HepG2 (cell line): ENCODE measurements around the gene TTN. TPM values are rescaled to one million over a fixed set of nuclear protein-coding genes. Genes with fewer than 3 reads are reported as not detected.

Source experiments
- ATAC-seq: fragments of 200-7000 bp; cut with Tn5 transposase; 3 replicates; pipeline ENCODE4 v1.9.1; 2020; ENCODE audit warnings: mild to moderate bottlenecking, moderate library complexity
- BruUV-seq: library from RNA; stranded (reverse); fragments of 400-500 nt; replicated peaks from 2 replicates; lab custom pipeline; 2021; lab: Mats Ljungman, UMichigan
- CTCF ChIA-PET: fragments of 300-600 bp; formaldehyde crosslinking; extraction: SDS; loops from one replicate; lab custom pipeline; 2021; ENCODE audit warnings: low total read pairs, inconsistent platforms, low intra/inter-chr PET ratio; lab: Yijun Ruan, JAX
- POLR2A ChIA-PET: fragments of 350-600 bp; sonication (Branson Sonifier 250); formaldehyde crosslinking; loops from one replicate; lab custom pipeline; 2020; ENCODE audit warnings: antibody characterized with exemption, inconsistent platforms; lab: Yijun Ruan, JAX
- DNase-seq: peaks from one replicate; pipeline ENCODE4 v3.0.0-alpha.2; 2015; ENCODE audit warnings: low spot score
- FAIRE-seq: peaks from 3 replicates; lab custom pipeline; 2011; peaks lifted over from hg19 to GRCh38; lab: Jason Lieb, UNC
- H2AFZ ChIP-seq: one replicate; pipeline ENCODE4 v1.6.1; 2011; ENCODE audit warnings: low read length, inconsistent platforms
- H3K27ac ChIP-seq: fragments of 300-600 bp; 3 replicates; pipeline ENCODE4 v1.8.0; 2011; ENCODE audit warnings: mixed run types, mild to moderate bottlenecking, mixed read lengths, low read length, inconsistent platforms; ENCODE audit not compliant: insufficient read depth; ENCODE audit errors: extremely low read length
- H3K27me3 ChIP-seq, 2 experiments: fragments of 200-600 bp in 1 of 2; 2 replicates in 1 of 2; 3 replicates in 1 of 2; pipeline versions ENCODE4 v1.6.0 to v1.8.0; 2011; ENCODE audit warnings: low read length in 2 of 2, mild to moderate bottlenecking in 2 of 2, moderate library complexity in 2 of 2, inconsistent platforms in 1 of 2; ENCODE audit not compliant: insufficient read depth in 2 of 2, control insufficient read depth in 1 of 2
- H3K36me3 ChIP-seq, 2 experiments: fragments of 200-600 bp in 1 of 2; replicated peaks in 1 of 2; 2 replicates in 1 of 2; 3 replicates in 1 of 2; pipeline versions ENCODE4 v1.5.1 to v1.8.0; 2011; ENCODE audit warnings: low read length in 2 of 2, inconsistent platforms in 1 of 2; ENCODE audit not compliant: insufficient read depth in 2 of 2, control insufficient read depth in 1 of 2
- H3K4me1 ChIP-seq: 2 replicates; pipeline ENCODE4 v1.5.1; 2012; ENCODE audit warnings: low read length, inconsistent platforms; ENCODE audit not compliant: insufficient read depth
- H3K4me2 ChIP-seq: 2 replicates; pipeline ENCODE4 v1.6.0; 2011; ENCODE audit warnings: low read depth, low read length, inconsistent platforms
- H3K4me3 ChIP-seq, 3 experiments: fragments of 200-600 bp in 1 of 3; sonication (generic), shearing (Covaris generic) in 1 of 3; replicated peaks in 1 of 3; 2 replicates each; pipeline ENCODE4 v1.5.1; 2011 to 2016; ENCODE audit warnings: low read length in 3 of 3, inconsistent platforms in 2 of 3, low read depth in 2 of 3, mild to moderate bottlenecking in 2 of 3, control low read depth in 1 of 3, mixed read lengths in 1 of 3; ENCODE audit not compliant: insufficient read depth in 1 of 3
- H3K79me2 ChIP-seq: one replicate; pipeline ENCODE4 v1.6.1; 2011; ENCODE audit warnings: low read length, inconsistent platforms; ENCODE audit not compliant: insufficient read depth
- H3K9ac ChIP-seq: 2 replicates; pipeline ENCODE4 v1.6.0; 2011; ENCODE audit warnings: mild to moderate bottlenecking, low read depth, low read length, inconsistent platforms; ENCODE audit not compliant: insufficient read depth
- H3K9me3 ChIP-seq: 2 replicates; pipeline ENCODE4 v1.5.1; 2012; ENCODE audit warnings: mild to moderate bottlenecking, low read length
- H4K20me1 ChIP-seq: 2 replicates; pipeline ENCODE4 v1.6.0; 2011; ENCODE audit warnings: inconsistent platforms, mild to moderate bottlenecking, low read length, moderate library complexity; ENCODE audit not compliant: insufficient read depth
- CREB1 ChIP-seq, 2 experiments: fragments of 450-650 bp in 1 of 2; IDR thresholded peaks; 2 replicates each; pipeline ENCODE4 v1.6.1; 2016 to 2017; ENCODE audit warnings: control low read depth in 1 of 2, mild to moderate bottlenecking in 1 of 2, missing compliant biosample characterization in 1 of 2, missing genetic modification characterization in 1 of 2
- KDM5A ChIP-seq: fragments of 200-600 bp; sonication (generic); IDR thresholded peaks from 2 replicates; pipeline ENCODE4 v1.7.0; 2018; ENCODE audit warnings: antibody characterized with exemption, mild to moderate bottlenecking, low read length, borderline replicate concordance
- TAF1 ChIP-seq: sonication (generic); formaldehyde crosslinking; IDR thresholded peaks from 2 replicates; pipeline ENCODE4 v1.4.0; 2020; ENCODE audit warnings: missing genetic modification reagents
- ZFY ChIP-seq: sonication (generic); formaldehyde crosslinking; IDR thresholded peaks from 2 replicates; pipeline ENCODE4 v1.4.0; 2020; ENCODE audit warnings: missing genetic modification reagents
- ZMYM3 ChIP-seq: sonication (generic); formaldehyde crosslinking; IDR thresholded peaks from 2 replicates; pipeline ENCODE4 v1.5.1; 2020; ENCODE audit warnings: mild to moderate bottlenecking, missing genetic modification reagents
- ZNF10 ChIP-seq: sonication (generic); formaldehyde crosslinking; IDR thresholded peaks from 2 replicates; pipeline ENCODE4 v1.4.0; 2020; ENCODE audit warnings: mild to moderate bottlenecking, low read depth, missing genetic modification reagents, borderline replicate concordance
- ZNF121 ChIP-seq: sonication (generic); formaldehyde crosslinking; IDR thresholded peaks from 2 replicates; pipeline ENCODE4 v1.5.0; 2020; ENCODE audit warnings: mild to moderate bottlenecking, missing genetic modification reagents
- ZNF354B ChIP-seq: sonication (generic); formaldehyde crosslinking; IDR thresholded peaks from 2 replicates; pipeline ENCODE4 v1.8.0; 2022; ENCODE audit warnings: mild to moderate bottlenecking, missing genetic modification reagents
- ZNF724P ChIP-seq: sonication (generic); formaldehyde crosslinking; IDR thresholded peaks from 2 replicates; pipeline ENCODE4 v1.8.0; 2022; ENCODE audit warnings: missing genetic modification reagents, borderline replicate concordance
- whole genome bisulfite sequencing: methylation state at CpG from one replicate; pipeline ENCODE4 v1.1.6; 2017; ENCODE audit warnings: low lambda C conversion rate; 5-methylcytosine and 5-hydroxymethylcytosine counted together
- in situ Hi-C: cut with HindIII; loops from 2 replicates; pipeline ENCODE4 v1.10.0; 2017; ENCODE audit warnings: low pct_unique_long_range_greater_than_20kb; ENCODE audit not compliant: extremely low pct_ligation_motif_present
- intact Hi-C: fragments of 100-400 bp; cut with micrococcal nuclease; formaldehyde crosslinking; loops from one replicate; pipeline ENCODE4 v1.10.0; 2022; ENCODE audit not compliant: unreplicated experiment
- polyA plus RNA-seq, 8 experiments: library from polyadenylated mRNA; depleted of rRNA in 3 of 8; stranded (reverse) in 7 of 8; unstranded in 1 of 8; fragments of >200 nt; fragmentation: Illumina TruSeq in 4 of 8; extraction: Trizol in 4 of 8; gene quantifications; 2 replicates each; pipeline versions ENCODE4 v1.2.1 to v1.2.3, GENCODE V29; 2011 to 2016; ENCODE audit warnings: low read depth in 4 of 8, missing spikeins in 1 of 8, mixed read lengths in 1 of 8; ENCODE audit not compliant: insufficient read depth in 1 of 8
- total RNA-seq, 5 experiments: library from RNA; depleted of rRNA; stranded (reverse); fragments of >200 nt; fragmentation: Illumina TruSeq; extraction: Trizol; gene quantifications; 2 replicates each; pipeline ENCODE4 v1.2.3, GENCODE V29; 2016; ENCODE audit warnings: low read depth in 1 of 5
- TF ChIP-seq, protein P1 (sequence below): sonication (generic); formaldehyde crosslinking; conservative IDR thresholded peaks from 2 replicates; pipeline ENCODE4 v1.8.0; 2022; ENCODE audit warnings: missing genetic modification reagents
- TF ChIP-seq, protein P2 (sequence below): sonication (generic); formaldehyde crosslinking; IDR thresholded peaks from 2 replicates; pipeline ENCODE4 v1.5.0; 2020; ENCODE audit warnings: mild to moderate bottlenecking, missing genetic modification reagents, borderline replicate concordance

Gene TTN
- total and polyA plus RNA-seq, 2 of the 13 experiments (the other 11 are each of a cell fraction or from before 2014, with no cell fraction given), result under 0.01 TPM

DNA sequence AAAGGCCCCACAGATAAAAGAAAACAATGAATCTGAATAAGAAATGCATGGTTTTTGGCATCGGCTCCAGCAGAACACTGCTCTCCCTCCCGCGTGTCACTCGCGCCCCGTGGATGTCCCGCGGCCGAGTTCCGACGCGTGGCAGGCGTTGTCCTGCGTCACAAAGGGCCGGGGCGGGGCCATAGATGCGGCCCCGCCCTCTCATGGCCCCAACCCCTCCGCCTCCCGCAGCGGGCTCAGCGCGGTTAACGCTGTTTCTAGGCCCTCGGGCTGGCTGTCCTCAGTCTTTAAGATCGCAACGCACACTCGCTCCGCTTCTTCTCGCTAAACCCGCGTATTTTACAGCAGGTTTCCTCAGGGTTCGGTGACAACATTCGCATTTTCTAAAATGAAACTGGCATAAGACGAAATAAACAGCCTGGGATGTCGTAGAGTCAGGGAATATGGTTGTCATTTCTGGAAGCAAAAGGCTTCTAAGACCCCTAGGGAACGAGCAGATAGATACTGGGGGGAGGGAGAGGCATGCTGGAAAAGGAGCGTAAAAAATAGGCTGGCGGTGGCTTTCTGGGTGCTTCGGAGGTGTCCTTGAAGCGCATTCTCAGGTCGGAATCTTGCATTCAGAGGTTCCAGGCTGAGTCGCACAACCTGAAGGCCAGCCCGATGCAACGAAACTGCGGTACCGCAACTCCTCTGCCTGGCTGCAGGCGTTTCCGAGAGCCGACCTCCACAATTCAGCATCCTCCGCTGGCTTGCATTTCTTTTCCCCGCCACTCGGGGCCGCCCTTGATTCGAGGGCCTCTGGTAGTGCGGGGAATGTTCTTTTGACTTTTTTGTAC, 328.6 kb downstream of the TTN start, which contains the start of gene FKBP7 (continued):
- TF ChIP-seq CREB1 (IDR thresholded peaks at IDR 0.05) (peak; percentile 83), CREB1 (CRISPR knock-in tag; IDR thresholded peaks at IDR 0.05) (peak; percentile 90)

DNA sequence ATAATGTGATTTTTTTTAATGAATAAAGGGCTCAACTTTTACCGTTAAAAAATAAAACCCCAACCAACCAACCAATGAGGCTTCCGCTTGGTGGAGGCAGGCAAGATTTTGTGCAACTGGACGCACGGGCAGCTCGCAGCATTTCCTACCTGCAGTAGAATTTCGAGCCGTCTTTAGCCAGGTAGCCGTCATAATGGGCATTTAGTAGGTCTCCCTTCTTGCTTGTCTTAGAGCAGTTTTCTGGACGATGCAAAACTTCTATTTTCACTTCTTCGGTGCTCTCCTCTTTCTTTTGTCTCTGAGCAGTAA, 329.1 kb downstream of the TTN start:
- H4K20me1 ChIP-seq, result peaks cover 9% of the 10 kb centered on the region; the same call in 1 of the 2 replicates
- intact Hi-C loops (loop anchor here (1.0 kb wide), 2 partner anchors 9 to 27 kb away; partner anchors contain the start of genes PJVK and PRKRA), in situ Hi-C loops (no loop called here)
- H3K79me2 ChIP-seq, result peaks cover 45% of the 10 kb centered on the region
- no peaks in the 10 kb centered on the region; a peak in 1 of 5 replicates for H3K27me3 ChIP-seq
- ChIA-PET CTCF (no interaction called here), POLR2A (interaction anchor here (1.0 to 1.9 kb wide), 2 partner anchors 9 to 27 kb away, joined by 3 to 7 read pairs; partner anchors contain the start of genes PJVK and PRKRA)
- ATAC-seq (no peak), FAIRE-seq (no peak), DNase-seq (no peak)
- H3K27ac ChIP-seq, result peak overlapping the region; percentile 89
- 1% methylated on average over 10 of the region's 10 CpGs for WGBS
- H3K9me3 ChIP-seq, result no peaks in the 10 kb centered on the region
- peak overlapping the region; percentile 80 to 91 (median 82) for H3K4me3 ChIP-seq
- H3K4me1 ChIP-seq, result peaks cover 40% of the 10 kb centered on the region
- H3K4me2 ChIP-seq, result peak overlapping the region; percentile 91
- H3K9ac ChIP-seq, result peak overlapping the region; percentile 86
- H3K36me3 ChIP-seq, result no peaks in the 10 kb centered on the region
- TSS peak; percentile 83 for BruUV-seq
- H2AFZ ChIP-seq, result peak overlapping the region; percentile 81
- no peak for TF ChIP-seq ZFY
- 0 out of 2 replicates have a peak, but pooled peaks have one; percentile 40 for TF ChIP-seq ZNF724P
- TF ChIP-seq KDM5A, result peak; percentile 75; the same call in 1 of the 2 replicates
- TF ChIP-seq, protein P1, sequence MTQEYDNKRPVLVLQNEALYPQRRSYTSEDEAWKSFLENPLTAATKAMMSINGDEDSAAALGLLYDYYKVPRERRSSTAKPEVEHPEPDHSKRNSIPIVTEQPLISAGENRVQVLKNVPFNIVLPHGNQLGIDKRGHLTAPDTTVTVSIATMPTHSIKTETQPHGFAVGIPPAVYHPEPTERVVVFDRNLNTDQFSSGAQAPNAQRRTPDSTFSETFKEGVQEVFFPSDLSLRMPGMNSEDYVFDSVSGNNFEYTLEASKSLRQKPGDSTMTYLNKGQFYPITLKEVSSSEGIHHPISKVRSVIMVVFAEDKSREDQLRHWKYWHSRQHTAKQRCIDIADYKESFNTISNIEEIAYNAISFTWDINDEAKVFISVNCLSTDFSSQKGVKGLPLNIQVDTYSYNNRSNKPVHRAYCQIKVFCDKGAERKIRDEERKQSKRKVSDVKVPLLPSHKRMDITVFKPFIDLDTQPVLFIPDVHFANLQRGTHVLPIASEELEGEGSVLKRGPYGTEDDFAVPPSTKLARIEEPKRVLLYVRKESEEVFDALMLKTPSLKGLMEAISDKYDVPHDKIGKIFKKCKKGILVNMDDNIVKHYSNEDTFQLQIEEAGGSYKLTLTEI (CRISPR knock-in tag), result no peak
- TF ChIP-seq, protein P2, sequence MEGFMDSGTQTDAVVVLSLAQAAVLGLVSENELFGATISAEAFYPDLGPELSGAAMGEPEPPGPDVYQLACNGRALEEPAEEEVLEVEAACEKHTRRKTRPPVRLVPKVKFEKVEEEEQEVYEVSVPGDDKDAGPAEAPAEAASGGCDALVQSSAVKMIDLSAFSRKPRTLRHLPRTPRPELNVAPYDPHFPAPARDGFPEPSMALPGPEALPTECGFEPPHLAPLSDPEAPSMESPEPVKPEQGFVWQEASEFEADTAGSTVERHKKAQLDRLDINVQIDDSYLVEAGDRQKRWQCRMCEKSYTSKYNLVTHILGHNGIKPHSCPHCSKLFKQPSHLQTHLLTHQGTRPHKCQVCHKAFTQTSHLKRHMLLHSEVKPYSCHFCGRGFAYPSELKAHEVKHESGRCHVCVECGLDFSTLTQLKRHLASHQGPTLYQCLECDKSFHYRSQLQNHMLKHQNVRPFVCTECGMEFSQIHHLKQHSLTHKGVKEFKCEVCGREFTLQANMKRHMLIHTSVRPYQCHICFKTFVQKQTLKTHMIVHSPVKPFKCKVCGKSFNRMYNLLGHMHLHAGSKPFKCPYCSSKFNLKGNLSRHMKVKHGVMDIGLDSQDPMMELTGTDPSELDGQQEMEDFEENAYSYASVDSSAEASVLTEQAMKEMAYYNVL (CRISPR knock-in tag), result no peak
- TF ChIP-seq ZMYM3 (CRISPR knock-in tag), result no peak
- TF ChIP-seq ZNF354B, result no peak
- no peak for TF ChIP-seq TAF1 (CRISPR knock-in tag)
- no peak for TF ChIP-seq ZNF121 (CRISPR knock-in tag)
- no peak for TF ChIP-seq ZNF10
